Esophagus muscularis mucosa (tissue), 3 donors: Measurements from ENCODE around the gene TXNDC5.
"Not testable (repeated sequence)": the region's sequence is repeated elsewhere in the genome, so short reads cannot be mapped to it uniquely, and the experiment has no call there.

Experiments
- CTCF ChIP-seq, 3 experiments: fragments of 200-600 bp in 2 of 3; fragments of 450-650 bp in 1 of 3; sonication (generic) in 2 of 3; IDR thresholded peaks; one replicate each; pipeline ENCODE4 v1.5.1; 2017 to 2019; ENCODE audit warnings: antibody characterized with exemption in 3 of 3, mild to moderate bottlenecking in 2 of 3, moderate library complexity in 1 of 3
- POLR2A ChIP-seq: fragments of 450-650 bp; IDR thresholded peaks from one replicate; pipeline ENCODE4 v1.6.1; 2017; ENCODE audit warnings: antibody characterized with exemption, moderate library complexity, mild to moderate bottlenecking, low read depth
- POLR2AphosphoS5 ChIP-seq, 2 donors: sonication (generic); formaldehyde crosslinking; IDR thresholded peaks; one replicate each; pipeline ENCODE4 v1.6.1; 2017; ENCODE audit warnings: antibody characterized with exemption in 2 of 2

GRCh38 chr6:7892367-7892766, 18.2 kb downstream of the TXNDC5 start:
- not testable (repeated sequence) for TF ChIP-seq CTCF (IDR thresholded peaks at IDR 0.05); POLR2A; POLR2AphosphoS5 (IDR thresholded peaks at IDR 0.05)
